ENCODE measurements around the gene FMO1. TPM values are rescaled to one million over a fixed set of nuclear protein-coding genes. Genes with fewer than 3 reads are reported as not detected.
A peak's percentile ranks its signal among the peaks of the same experiment; 100 is the strongest.

FMO1 gene
- total and polyA plus RNA-seq, 2 of the 8 experiments (the other 6 are each of a cell fraction or from before 2014, with no cell fraction given) = 0.11 TPM; not detected in 1

DNA sequence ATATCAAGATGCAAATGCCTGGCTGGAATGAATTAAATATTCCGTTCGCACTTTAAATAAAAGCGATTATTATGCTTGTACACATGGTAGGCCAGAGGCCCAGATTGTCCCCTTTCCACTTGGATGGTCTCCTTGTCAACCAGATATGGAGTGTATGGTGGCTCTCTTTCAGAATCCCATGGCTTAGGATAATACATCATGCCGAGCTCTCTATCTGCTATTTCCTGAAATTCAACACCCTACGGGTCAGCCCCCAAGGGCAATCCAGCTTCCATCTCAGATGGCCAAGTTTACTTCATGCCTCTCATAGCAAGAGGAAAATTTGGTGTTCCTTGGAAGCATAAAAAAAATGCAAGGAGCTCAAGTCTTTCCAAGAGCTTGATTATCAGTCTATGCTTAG, 25.4 kb upstream of the FMO1 start:
- no peak overlapping the region for H3K27ac ChIP-seq (ENCODE audit: low read depth, low read length)
- CTCF ChIA-PET (ENCODE audit: partially characterized antibody) = interaction anchor here (0.6 to 2.5 kb wide), 10 partner anchors 9 to 446 kb away, joined by 3 to 19 read pairs (median 4); partner anchors contain the start of genes FMO2 and FMO4
- DNase-seq (ENCODE audit: low read depth in 1 of 2, low spot score in 2 of 2) = no peak

More for the DNA sequence above, 25.4 kb upstream of the FMO1 start:
- Histone ChIP-seq H3K27me3 (replicated peaks in 1 of 4; ENCODE audit: control insufficient read depth in 3 of 4, extremely low read depth in 1 of 4, insufficient read depth in 3 of 4, low read length in 3 of 4) (no peaks in the 10 kb centered on the region), H3K4me2 (ENCODE audit: insufficient read depth in 1 of 2, low read depth in 2 of 2, low read length in 2 of 2) (no peak overlapping the region), H2BK120ac (replicated peaks; ENCODE audit: low read depth, low read length) (peak overlapping the region; percentile 73), H2BK12ac (ENCODE audit: low read depth, low read length) (peak overlapping the region; percentile 41; the same call in 1 of the 2 replicates), H3K4ac (replicated peaks; ENCODE audit: insufficient read length, low read depth, low read length) (no peak overlapping the region), H2BK5ac (ENCODE audit: low read depth, low read length) (peak overlapping the region; percentile 98; the same call in 1 of the 2 replicates), H3K79me2 (ENCODE audit: control insufficient read depth in 1 of 2, insufficient read depth in 2 of 2, low read length in 2 of 2) (no peaks in the 10 kb centered on the region), H3K14ac (ENCODE audit: insufficient read length) (no peak overlapping the region), H3K36me3 (ENCODE audit: control insufficient read depth in 2 of 4, insufficient read depth in 4 of 4, low read length in 3 of 4) (peaks cover 0 to 6% (median 1%) of the 10 kb centered on the region in 4 experiments; a peak in 1 of 8 replicates), H3K4me1 (replicated peaks in 1 of 4; ENCODE audit: control insufficient read depth in 3 of 4, insufficient read depth in 4 of 4, low read length in 3 of 4) (peaks cover 2 to 19% (median 14%) of the 10 kb centered on the region in 4 experiments; a peak in 6 of 7 replicates), H3K56ac (replicated peaks; ENCODE audit: insufficient read length, low read depth, low read length) (no peak overlapping the region), H3K23ac (ENCODE audit: insufficient read length) (no peak overlapping the region), H3K18ac (ENCODE audit: extremely low read depth, low read length) (no peak overlapping the region), H3K4me3 (ENCODE audit: extremely low read depth in 1 of 4, insufficient read depth in 2 of 4, low read depth in 3 of 4, low read length in 4 of 4) (peak overlapping the region in 1 of 4 experiments; percentile 4; a peak in 1 of 8 replicates), H3K9me3 (ENCODE audit: insufficient read depth in 2 of 2, low read depth in 1 of 2, low read length in 1 of 2) (peaks cover 4 to 6% of the 10 kb centered on the region in 2 experiments; a peak in 2 of 4 replicates), H4K20me1 (replicated peaks in 1 of 2; ENCODE audit: control insufficient read depth in 1 of 2, insufficient read depth in 2 of 2, low read length in 2 of 2) (no peaks in the 10 kb centered on the region), H2BK20ac (ENCODE audit: low read length) (peak overlapping the region; percentile 29; the same call in 1 of the 2 replicates), H3K79me1 (ENCODE audit: low read depth, low read length) (no peaks in the 10 kb centered on the region), H3K9ac (replicated peaks in 1 of 4; ENCODE audit: extremely low read depth in 1 of 4, low read depth in 3 of 4, low read length in 3 of 4) (no peak overlapping the region), H2AFZ (ENCODE audit: low read length) (peak overlapping the region; percentile 11; the same call in 1 of the 2 replicates), H2BK15ac (ENCODE audit: low read length) (no peak overlapping the region), H3K23me2 (ENCODE audit: low read depth, low read length) (no peaks in the 10 kb centered on the region; the same call in 1 of the 2 replicates), H4K91ac (replicated peaks; ENCODE audit: insufficient read length, low read length) (peak overlapping the region; percentile 70), H2AK5ac (ENCODE audit: low read depth, low read length) (no peak overlapping the region), H4K5ac (ENCODE audit: insufficient read length, low read depth, low read length) (no peak overlapping the region), H4K8ac (ENCODE audit: extremely low read depth, insufficient read depth, low read length) (no peak overlapping the region)
- TF ChIP-seq JUN (IDR thresholded peaks at IDR 0.05; ENCODE audit: low read depth, low read length) = no peak
- no peak for TF ChIP-seq POU5F1 (IDR thresholded peaks at IDR 0.05; ENCODE audit: low read depth, low read length)
- no peak for FAIRE-seq
- POLR2A ChIA-PET (ENCODE audit: partially characterized antibody) = interaction anchor here (0.7 to 1.0 kb wide), 2 partner anchors 9 to 11 kb away, joined by 3 to 4 read pairs; no protein-coding TSS in a partner anchor
- WGBS, 2 experiments (ENCODE audit: extremely low coverage in 1 of 2, insufficient coverage in 1 of 2, insufficient read length in 1 of 2, insufficient replicate concordance in 2 of 2, low coverage in 1 of 2, low lambda C conversion rate in 2 of 2, missing lambda C conversion rate in 1 of 2) = 67% methylated on average over 5 of the region's 5 CpGs; no CpG with 5 or more reads in 1 of the 2 experiments

Data from H1 (cell line).